ENCODE measurements around the gene GAA.

GAA gene

DNA sequence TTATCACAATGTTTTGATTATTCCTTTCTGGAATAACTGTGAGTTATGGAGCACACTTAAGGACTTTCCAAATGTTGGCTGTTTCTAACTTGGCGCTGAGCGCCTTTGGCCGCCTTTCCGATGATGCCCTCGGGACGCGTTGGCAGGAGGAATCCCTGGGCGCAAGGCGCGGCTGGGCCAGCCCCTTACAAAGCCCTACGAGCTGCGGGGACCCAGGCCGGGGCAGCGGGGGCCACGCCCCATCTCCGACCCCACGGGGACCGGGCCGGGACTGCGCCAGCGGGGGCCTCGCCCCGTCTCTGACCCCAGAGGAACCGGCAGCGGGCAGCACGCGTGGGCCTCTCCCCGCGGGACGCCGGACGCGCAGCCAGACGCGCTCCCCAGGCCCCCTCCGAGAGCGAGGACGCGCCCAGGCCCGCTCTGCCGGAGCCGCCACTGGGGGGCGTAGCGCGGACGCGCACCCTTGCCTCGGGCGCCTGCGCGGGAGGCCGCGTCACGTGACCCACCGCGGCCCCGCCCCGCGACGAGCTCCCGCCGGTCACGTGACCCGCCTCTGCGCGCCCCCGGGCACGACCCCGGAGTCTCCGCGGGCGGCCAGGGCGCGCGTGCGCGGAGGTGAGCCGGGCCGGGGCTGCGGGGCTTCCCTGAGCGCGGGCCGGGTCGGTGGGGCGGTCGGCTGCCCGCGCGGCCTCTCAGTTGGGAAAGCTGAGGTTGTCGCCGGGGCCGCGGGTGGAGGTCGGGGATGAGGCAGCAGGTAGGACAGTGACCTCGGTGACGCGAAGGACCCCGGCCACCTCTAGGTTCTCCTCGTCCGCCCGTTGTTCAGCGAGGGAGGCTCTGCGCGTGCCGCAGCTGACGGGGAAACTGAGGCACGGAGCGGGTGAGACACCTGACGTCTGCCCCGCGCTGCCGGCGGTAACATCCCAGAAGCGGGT is at the start of gene GAA:
Gene GAA, plus strand, starts transcription at position 571 of the 935 bp plus-strand sequence. CDS start 3,006 bp downstream, outside the sequence.
- peak; percentile 92 for DNase-seq

DNA sequence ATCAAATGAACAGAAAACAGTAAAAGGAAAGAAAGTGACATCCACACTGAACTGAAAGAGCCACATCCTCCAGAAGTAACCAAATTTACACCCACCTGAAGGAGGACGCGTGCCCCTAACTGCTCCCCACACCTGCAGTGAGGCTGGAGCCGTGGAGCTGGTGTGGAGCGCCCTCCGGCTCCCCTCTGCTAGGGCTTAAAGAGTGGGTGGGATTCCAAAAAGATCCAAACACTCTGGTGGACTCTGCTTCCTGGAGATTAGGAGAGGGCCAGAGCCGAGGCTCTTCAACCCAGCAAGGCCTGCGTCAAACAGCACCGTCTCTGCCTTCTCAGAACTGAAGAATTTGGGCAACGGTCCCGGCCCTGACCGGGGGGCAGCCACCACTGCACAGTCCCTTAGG is 49.7 kb upstream of the GAA start:
- no peak for DNase-seq

DNA sequence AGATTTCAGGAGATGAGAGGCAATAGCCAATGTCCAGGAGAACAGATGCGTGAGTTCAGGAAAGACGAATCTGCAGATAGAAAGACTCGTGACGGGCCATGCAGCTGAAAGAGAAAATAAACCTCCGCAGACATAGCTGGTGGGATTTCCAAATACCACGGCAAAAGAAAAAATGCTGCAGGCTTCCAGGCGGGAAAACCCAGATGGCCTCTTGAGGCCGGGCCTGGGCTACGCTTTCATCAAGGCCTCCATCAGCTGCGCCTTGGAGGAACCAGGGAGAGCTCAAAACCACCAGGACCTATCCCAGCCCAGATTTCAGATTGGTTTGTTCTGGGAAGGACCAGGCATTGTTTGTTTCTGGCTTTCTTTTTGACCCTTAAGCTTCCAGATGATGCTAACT is 48.3 kb upstream of the GAA start:
- DNase-seq: no peak

DNA sequence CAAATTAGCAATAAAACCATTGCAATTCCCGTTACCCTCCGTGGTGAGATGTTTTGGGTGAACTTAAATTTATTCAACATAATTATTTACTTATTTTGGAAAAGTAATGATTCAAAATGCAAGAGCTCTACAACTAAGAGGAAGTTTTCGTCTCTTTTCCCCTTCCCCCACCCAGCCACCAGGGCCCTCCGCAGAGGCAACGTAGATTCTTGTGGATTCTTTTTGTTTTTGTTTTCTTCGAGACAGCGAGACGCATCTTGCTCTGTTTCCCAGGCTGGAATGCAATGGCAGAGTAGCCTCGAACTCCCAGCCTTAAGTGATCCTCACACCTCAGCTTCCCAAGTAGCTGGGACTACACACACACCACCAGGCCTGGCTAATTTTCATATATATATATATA is 45.8 kb upstream of the GAA start:
- no peak for DNase-seq

DNA sequence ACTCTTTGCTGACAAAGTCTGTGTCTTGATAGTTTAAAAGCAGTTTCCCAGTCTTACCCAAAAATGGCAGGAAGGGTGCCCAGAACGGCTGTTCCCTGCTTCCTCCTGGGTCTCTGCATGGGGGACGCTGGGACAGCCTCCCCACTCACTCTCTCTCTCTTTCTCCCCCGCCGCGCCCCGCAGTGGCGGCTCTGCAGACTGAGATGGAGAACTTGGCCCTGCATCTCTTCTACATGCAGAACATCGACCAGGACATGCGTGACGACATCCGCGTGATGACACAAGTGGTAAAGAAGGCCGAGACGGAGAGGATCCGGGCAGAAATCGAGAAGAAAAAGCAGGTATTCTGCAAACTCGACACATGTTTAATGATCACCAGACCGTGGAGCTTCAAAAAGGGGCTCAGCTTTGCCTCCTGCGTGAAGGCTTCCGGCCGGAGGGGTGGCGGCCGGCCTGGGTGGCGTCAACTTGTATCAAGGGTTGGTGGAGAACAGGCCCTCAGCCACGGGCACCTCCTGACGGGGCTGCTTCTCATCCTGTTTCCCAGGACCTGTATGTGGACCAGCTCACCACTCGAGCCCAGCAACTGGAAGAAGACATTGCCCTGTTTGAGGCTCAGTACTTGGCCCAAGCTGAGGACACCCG is 42.9 kb upstream of the GAA start:
- no peak for DNase-seq

DNA sequence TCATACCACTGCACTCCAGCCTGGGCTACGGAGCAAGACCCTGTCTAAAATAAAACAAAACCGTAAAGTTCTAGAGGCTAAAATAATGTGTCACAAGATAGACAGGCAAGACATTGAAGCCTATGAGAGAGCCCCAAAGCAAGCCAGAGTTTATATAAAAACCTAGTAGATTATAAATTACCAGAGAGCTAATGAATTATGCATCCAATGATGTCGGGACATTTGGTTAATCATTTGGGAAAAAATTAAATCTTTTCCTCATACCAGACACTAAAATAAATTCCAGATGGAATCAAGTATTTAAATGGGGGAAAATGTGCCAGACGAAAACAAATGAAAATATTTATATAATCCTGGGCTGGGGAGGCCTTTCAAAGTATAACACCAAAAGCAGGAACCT is 40.7 kb upstream of the GAA start:
- DNase-seq: no peak

DNA sequence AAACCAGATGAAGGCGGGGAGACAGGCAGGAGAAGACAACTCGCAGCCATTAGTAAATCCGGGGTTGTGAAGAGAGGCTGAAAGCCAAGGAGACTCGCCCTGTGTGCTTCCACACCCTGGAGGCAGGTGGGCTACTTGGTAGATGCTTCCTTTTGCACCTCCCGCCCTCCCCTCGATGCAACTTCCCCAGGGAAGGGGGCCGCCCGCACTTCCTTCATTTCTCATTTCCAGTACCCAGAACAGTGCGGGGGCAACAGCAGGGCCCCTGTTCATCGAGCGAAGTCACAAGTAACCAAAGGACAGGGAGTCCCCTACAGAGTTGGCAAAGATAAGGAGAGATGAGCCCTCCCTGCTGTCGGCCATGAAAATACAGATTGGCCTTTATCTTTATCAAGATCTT is 40.0 kb upstream of the GAA start:
- DNase-seq: no peak

DNA sequence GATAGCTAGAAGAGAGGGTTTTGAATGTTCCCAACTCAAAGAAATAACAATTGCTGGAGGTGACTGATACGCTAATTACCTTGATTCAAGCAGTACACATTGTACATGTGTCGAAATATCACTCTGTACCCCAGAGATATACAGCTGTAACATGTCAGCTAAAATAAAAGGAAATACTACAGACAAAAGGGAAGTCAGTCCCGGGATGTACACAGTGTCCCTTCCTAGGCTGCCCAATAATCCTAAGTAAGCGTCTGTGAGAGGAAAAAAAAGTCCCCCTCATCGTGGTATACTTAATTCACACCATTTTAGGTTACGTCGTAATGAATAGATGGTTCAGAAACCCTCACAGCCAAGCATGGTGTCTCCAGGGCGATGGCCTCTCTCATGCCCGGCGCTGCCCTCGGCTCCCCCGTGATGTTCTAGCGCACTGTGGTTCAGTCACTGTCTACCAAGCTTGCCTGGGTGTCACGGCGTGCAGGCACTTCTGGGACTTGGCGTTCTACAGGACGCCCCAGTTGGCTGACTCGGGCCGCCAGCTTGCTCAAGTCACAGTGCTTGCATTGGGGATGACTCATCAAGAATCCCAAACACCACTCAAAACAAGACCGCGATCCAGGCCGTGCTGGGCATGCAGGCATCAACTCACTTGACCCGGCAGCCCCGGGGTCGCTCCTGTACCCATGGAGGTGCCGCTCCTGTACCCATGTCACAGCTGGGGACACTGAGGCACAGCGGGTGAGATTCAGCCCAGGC is 37.4 kb upstream of the GAA start:
- DNase-seq: no peak

DNA sequence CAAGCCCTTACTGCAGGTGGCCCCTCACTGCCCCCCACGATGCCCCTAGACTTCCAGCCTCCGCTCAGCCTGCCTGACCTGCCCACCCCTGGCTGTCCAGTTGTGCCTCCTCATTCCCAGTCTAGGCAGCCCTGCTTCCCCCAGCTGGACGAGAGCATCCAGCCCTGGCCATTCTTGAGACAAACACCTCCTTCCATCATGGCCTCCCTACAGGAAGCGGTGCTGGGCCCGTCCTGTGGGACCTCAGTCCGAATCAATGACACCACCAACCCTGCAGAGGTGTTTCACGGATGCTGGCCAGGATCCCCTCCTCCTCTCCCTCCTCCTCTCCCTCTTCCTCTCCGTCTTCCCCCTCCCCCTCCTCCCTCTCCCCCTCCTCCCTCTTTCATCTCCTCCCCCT is 36.7 kb upstream of the GAA start:
- no peak for DNase-seq

DNA sequence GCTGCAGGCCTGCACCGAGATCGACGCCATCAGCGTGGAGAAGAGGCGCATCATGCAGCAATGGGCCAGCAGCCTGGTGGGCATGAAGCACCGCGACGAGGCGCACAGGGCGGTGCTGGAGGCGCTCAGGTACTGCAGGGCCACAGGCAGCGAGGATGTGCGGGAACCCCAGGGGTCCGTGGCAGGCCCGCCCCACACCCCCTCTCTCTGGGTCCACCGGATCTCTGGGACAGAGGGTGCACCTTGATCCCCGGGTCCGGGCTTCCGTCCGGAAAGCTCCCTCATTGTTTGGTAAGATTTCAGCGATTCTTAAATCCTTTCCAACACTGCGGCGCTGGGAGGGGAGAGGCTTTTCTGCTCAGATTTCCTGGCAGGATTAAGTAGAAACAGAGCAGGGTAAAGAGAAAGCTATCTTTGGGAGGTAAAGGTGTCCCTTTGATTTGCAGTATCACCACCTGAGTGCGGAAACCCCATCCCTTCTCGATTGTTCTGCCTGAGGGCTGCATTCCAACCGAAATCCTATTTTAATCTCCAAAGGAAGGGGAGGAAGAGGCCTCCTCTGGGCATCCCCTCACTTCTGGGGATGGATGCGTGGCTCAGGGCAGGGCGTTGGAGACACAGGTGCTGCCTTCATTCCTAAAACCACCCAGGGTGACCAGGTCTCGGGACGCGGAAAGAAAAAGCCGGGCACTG is 35.8 kb upstream of the GAA start:
- DNase-seq: no peak

DNA sequence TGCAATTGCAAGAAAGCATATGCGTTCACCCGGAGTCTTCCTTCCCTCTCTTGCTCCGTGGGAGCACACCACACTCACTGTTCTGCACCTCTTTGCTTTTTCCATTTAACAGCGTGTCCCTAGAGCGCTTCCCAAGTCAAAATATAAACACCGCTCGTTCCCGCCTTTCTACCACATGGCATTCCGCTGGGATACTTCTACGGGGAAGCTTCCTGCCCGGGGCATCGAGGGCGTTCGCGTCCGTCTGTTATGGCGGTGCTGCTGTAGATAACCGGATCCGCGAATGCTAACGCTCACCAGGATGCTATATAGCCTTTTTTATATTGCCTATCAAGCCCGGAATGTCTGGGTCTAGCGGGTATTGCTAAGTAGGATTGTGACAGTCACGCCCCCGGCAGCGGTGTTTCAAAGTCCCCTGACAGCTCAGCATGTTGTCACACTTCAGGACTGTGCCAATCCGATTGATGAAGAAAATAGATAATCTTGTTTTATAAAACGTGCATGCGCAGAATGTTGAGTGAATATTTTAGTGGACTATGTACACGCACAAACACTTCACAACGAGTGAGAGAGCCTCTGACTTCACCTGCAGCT is 33.9 kb upstream of the GAA start:
- no peak for DNase-seq

DNA sequence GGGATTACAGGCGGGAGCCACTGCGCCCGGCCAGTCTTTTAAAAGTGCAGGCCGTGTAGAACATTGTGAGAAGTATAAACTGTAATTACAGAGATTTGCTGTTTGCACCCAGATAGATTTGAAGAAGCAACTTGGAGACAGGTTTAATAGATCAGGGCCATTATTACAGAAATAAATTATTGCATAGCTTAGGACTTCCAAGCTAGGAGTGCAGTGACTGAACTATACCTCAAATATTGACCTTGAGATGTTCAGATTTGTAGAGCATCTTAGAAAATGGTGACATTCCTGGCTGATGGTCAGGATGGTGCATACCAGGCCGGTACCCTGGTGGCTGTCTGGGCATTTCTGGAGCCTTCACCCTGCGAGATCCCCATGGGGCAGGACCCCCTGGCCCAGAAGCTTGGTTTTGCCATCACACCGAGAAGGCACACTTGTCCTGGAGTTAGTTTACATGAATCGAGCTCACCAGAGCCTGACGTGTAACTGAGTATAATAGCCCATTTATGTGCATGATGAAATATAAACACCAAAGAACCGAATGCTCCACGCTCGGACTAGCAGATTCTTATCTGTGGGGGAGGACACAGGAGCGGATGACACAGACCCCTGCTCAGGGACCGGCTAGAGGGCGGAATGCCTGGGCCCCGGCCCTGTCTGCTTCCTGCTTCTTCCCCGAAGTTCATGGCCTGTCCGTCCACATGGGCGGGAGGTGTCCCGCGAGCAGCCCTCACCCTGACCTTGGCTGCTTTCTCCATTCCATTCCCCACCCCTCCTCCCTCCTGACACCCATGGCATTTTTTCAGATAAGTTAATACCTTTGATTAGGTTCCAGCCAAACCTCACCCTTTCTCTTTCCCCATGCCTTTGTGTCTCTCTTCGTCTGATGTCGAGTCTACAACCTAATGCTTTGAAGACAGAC is 32.8 kb upstream of the GAA start:
- DNase-seq: no peak

DNA sequence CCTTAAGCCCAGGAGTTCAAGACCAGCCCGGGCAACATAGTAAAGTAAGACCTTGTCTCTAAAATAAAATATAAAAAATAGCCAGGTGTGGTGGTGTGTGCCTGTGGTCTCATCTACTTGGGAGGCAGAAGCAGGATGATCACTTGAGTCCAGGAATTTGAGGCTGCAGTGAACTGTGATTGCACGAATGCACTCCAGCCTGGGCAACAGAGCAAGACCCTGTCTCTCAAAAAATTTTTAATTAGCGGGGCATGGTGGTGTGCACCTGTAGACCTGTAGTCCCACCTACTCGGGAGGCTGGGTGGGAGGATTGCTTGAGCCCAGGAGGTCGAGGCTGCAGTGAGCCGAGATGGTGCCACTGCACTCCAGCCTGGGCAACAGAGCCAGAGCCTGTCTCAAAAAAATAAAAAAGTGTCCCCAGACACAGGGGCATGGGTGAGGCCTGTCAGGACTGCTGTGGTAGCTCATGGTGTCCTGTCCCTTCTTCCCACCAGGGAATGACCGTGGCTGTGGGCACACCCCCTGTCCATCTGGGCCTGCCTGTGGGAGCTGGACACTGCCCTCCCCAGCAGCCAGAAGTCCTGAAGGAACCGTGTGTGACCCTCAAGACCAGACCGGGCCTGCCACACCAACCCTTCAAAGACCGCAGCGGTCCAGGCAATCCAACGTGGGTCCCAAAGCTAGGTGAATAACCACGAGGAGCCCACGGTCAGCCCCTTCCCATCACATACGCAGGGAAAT is 30.8 kb upstream of the GAA start:
- no peak for DNase-seq

DNA sequence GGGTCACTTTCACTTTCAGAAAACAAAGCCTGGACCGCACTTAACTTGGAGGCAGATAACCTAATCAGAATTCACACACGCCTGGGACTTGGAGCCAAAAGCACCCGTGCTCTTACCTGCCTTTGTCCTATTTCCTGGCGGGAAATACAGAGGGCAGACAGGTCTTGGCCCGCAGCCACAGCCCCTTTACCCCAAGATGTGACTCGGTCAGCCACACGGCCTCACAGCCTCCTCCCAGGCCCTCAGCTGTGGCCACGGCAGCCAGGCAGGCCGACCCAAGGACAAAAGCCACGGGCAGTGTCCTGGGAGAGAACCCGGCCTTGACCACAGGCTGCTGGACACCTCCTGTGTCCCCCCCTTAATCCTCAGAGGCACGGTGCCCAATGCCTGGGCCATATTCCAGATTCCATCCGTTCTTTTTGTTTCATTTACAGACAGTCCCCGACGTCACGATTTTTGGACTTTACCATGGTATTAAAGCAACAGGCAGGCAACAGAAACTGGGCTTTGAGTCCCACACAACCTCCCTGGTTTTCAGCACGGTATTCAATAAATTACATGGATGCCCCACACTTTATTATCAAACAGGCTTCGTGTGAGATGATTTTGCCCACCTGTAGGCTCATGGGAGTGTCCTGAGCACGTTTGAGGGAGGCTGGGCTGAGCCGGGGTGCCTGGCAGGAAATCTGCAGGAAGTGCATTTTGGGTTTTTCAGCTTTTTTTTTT is 30.1 kb upstream of the GAA start:
- no peak for DNase-seq

DNA sequence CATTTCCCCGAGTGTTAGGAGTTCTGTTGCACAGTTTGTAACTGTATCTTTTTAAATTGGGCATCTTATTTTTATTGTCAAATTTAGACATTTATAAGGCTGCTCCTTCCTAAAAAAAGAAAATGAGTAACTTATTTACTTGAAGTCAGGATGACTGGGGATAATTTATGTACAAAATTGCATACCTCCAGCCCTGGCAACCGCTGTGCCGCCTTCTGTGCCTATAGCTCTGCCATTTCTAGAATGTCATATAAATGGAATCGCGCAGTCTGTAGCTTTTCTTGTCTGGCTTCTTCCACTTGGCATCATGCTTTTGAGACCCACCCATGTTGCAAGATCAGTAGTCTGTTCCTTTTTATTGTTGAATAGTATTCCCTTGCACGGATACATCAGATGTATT is 29.0 kb upstream of the GAA start:
- DNase-seq: no peak

DNA sequence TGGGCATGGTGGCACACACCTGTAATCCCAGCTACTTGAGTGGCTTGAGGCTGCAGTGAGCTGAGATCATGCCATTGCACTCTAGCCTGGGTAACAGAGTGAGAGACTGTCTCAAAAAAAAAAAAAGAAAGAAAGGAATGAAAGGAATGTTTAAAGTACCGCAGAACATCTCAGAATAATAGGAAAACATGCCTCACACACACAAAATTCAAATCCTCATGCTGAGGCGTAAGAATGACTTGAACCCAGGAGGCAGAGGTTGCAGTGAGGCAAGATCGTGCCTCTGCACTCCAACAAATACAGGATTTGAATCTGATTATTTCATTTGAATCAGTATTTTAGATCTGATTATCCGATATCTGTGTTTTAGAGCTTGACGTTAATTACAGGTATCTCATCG is 21.3 kb upstream of the GAA start:
- no peak for DNase-seq

DNA sequence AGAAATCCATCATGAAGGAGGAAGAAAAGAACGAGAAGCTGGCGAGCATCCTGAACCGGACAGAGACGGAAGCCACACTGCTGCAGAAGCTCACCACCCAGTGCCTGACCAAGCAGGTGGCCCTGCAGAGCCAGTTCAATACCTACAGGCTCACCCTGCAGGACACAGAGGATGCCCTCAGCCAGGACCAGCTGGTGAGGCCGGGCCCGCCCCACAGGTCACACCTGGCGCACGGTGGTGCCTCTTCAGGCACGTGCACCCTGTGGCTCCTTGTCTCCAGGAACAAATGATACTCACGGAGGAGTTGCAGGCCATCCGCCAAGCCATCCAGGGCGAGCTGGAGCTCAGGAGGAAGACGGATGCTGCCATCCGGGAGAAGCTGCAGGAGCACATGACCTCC is 19.8 kb upstream of the GAA start:
- no peak for DNase-seq

DNA sequence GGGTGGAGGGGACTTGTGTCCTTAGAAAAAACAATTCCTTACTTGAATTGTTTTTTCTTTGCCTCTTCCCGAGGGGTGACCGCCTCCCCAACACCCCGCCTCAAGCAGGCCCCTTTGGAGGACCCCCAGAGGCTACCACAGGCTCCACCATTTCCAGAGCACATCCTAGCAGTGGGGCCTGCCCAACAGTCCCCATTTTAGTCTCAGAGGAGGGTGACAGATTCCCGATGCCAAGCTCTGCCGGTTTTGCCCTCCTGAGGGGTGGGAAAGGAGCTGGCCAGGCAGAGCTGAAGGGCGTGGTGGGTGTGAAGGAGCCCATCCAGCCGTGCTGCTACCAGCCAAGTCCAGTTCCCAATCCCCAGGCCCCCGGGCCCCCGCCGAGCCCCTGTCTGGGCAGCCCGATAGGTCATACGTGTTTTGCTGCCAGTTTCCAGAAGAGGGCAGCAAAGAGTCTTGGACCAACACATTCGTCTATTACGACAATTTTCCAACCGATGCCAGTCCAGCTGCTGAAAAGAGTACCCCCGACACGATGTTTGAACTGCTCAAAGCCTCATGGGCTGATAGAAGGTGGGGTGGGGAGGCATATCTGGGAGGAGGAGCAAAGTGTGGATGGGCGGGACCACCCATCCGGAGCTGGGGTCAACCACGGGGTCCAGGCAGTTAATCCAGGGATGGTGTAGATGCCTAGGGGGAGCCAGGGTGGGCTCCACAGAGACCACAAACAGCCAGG is 18.8 kb upstream of the GAA start:
- DNase-seq: peak; percentile 92

DNA sequence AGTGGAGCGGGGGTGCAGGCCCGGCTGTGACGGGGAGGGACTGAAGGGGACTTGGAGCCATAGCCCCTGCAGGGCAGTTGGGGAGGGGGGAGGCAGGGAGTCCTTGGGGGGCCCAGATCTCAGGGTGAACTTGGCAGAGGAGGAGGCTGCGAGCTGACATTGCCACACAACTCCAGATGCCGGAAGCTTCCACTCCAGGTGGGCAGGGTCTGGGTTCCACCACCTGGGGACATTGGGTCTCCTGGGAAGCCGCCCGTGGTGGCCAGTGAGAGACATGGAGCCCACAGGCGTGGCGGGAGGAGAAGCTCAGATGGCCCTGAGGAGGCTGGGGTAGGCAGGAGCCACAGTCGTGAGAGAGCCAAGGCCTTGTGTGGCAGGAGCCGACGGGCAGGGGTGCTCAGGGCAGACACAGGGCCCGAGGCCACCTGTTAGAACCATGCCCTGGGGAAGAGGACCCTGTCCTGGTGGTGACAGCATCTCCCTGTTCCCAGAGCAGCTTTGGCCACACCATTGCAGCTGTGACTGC is 18.2 kb upstream of the GAA start:
- DNase-seq: no peak
